Mesendoderm (in vitro differentiated cells): ENCODE results near the gene GLIPR1.

ENCODE experiments used
- DNase-seq: peaks from one replicate; pipeline ENCODE4 v3.0.0; 2013
- H2AK5ac ChIP-seq: 2 replicates; pipeline ENCODE4 v1.6.1; 2013; ENCODE audit warnings: low read length, inconsistent platforms
- H2BK120ac ChIP-seq: 2 replicates; pipeline ENCODE4 v1.6.1; 2013; ENCODE audit warnings: low read depth, mild to moderate bottlenecking, low read length, moderate library complexity, mixed read lengths
- H2BK15ac ChIP-seq: replicated peaks from 2 replicates; pipeline ENCODE4 v1.6.1; 2013; ENCODE audit warnings: low read depth, mild to moderate bottlenecking, moderate library complexity
- H2BK5ac ChIP-seq: 2 replicates; pipeline ENCODE4 v1.6.1; 2013; ENCODE audit warnings: low read length, inconsistent platforms
- H3K18ac ChIP-seq: 2 replicates; pipeline ENCODE4 v1.6.1; 2013; ENCODE audit warnings: mild to moderate bottlenecking, low read length, mixed read lengths
- H3K23ac ChIP-seq: one replicate; pipeline ENCODE4 v1.6.1; 2013; ENCODE audit warnings: low read length
- H3K27ac ChIP-seq: 2 replicates; pipeline ENCODE4 v1.5.1; 2013; ENCODE audit warnings: low read depth, mild to moderate bottlenecking, inconsistent platforms, low read length, moderate library complexity
- H3K27me3 ChIP-seq: 2 replicates; pipeline ENCODE4 v1.6.1; 2013; ENCODE audit warnings: low read length, control low read depth, mild to moderate bottlenecking, inconsistent platforms; ENCODE audit not compliant: insufficient read depth, poor library complexity
- H3K36me3 ChIP-seq: 2 replicates; pipeline ENCODE4 v1.6.1; 2013; ENCODE audit warnings: low read length, inconsistent platforms; ENCODE audit not compliant: control insufficient read depth, insufficient read depth
- H3K4ac ChIP-seq: one replicate; pipeline ENCODE4 v1.6.1; 2013; ENCODE audit warnings: low read depth, mild to moderate bottlenecking, low read length, moderate library complexity
- H3K4me1 ChIP-seq: 2 replicates; pipeline ENCODE4 v1.6.1; 2013; ENCODE audit warnings: low read depth, low read length, inconsistent platforms; ENCODE audit not compliant: control insufficient read depth
- H3K4me2 ChIP-seq: 2 replicates; pipeline ENCODE4 v1.6.1; 2013; ENCODE audit warnings: low read length
- H3K4me3 ChIP-seq: 2 replicates; pipeline ENCODE4 v1.5.1; 2013; ENCODE audit warnings: mild to moderate bottlenecking, low read length
- H3K56ac ChIP-seq: one replicate; pipeline ENCODE4 v1.6.1; 2013; ENCODE audit warnings: low read length
- H3K79me1 ChIP-seq: 2 replicates; pipeline ENCODE4 v1.6.1; 2013; ENCODE audit warnings: low read length, inconsistent platforms
- H3K79me2 ChIP-seq: 2 replicates; pipeline ENCODE4 v1.6.1; 2013; ENCODE audit warnings: mild to moderate bottlenecking, low read length; ENCODE audit not compliant: control insufficient read depth, insufficient read depth
- H3K9ac ChIP-seq: 2 replicates; pipeline ENCODE4 v1.6.1; 2013; ENCODE audit warnings: low read length, inconsistent platforms
- H4K5ac ChIP-seq: one replicate; pipeline ENCODE4 v1.6.1; 2013; ENCODE audit warnings: low read length
- H4K8ac ChIP-seq: one replicate; pipeline ENCODE4 v1.6.1; 2013; ENCODE audit warnings: low read depth, mild to moderate bottlenecking, control low read depth, low read length, moderate library complexity
- WGBS: extraction: QIAGEN DNeasy Blood & Tissue Kit; methylation state at CpG from one replicate; pipeline ENCODE4 v1.1.7; 2013; ENCODE audit warnings: low lambda C conversion rate, missing lambda C conversion rate; ENCODE audit not compliant: insufficient coverage; ENCODE audit errors: extremely low coverage; 5-methylcytosine and 5-hydroxymethylcytosine counted together

Gene GLIPR1

GRCh38 chr12:75539889-75540288, 59.3 kb downstream of the GLIPR1 start:
- whole genome bisulfite sequencing, result no CpG with 5 or more reads among the region's 2 CpGs
- H3K4me2 ChIP-seq, result no peak overlapping the region
- no peak overlapping the region for H4K5ac ChIP-seq
- H4K8ac ChIP-seq, result no peak overlapping the region
- no peaks in the 10 kb centered on the region for H3K79me1 ChIP-seq
- H2BK15ac ChIP-seq, result no peak overlapping the region
- no peak overlapping the region for H3K56ac ChIP-seq
- H3K4ac ChIP-seq, result no peak overlapping the region
- no peak overlapping the region for H2AK5ac ChIP-seq
- no peak overlapping the region for H3K23ac ChIP-seq
- no peak overlapping the region for H3K9ac ChIP-seq
- no peak for DNase-seq
- H3K36me3 ChIP-seq, result no peaks in the 10 kb centered on the region
- no peak overlapping the region for H2BK120ac ChIP-seq
- H3K27me3 ChIP-seq, result no peaks in the 10 kb centered on the region
- H3K4me3 ChIP-seq, result no peak overlapping the region
- H2BK5ac ChIP-seq, result no peak overlapping the region
- H3K4me1 ChIP-seq, result no peaks in the 10 kb centered on the region
- no peak overlapping the region for H3K27ac ChIP-seq
- no peak overlapping the region for H3K18ac ChIP-seq
- no peaks in the 10 kb centered on the region for H3K79me2 ChIP-seq

- H3K18ac ChIP-seq, result no peak overlapping the region
- no peak overlapping the region for H4K5ac ChIP-seq
- H3K27ac ChIP-seq, result no peak overlapping the region
- H3K79me1 ChIP-seq, result no peaks in the 10 kb centered on the region
- H4K8ac ChIP-seq, result no peak overlapping the region
- H3K56ac ChIP-seq, result no peak overlapping the region
- no peak overlapping the region for H2BK120ac ChIP-seq
- no peak overlapping the region for H3K9ac ChIP-seq
- H3K4me2 ChIP-seq, result no peak overlapping the region
- H3K4me1 ChIP-seq, result no peaks in the 10 kb centered on the region
- no peaks in the 10 kb centered on the region for H3K27me3 ChIP-seq
- DNase-seq, result no peak
- H3K79me2 ChIP-seq, result no peaks in the 10 kb centered on the region
- no peak overlapping the region for H2AK5ac ChIP-seq
- no peak overlapping the region for H3K4me3 ChIP-seq
- H3K23ac ChIP-seq, result no peak overlapping the region
- no CpG with 5 or more reads among the region's 1 CpG for WGBS
- no peaks in the 10 kb centered on the region for H3K36me3 ChIP-seq
- H3K4ac ChIP-seq, result no peak overlapping the region
- no peak overlapping the region for H2BK5ac ChIP-seq
- H2BK15ac ChIP-seq, result no peak overlapping the region
These were observed 62.4 kb downstream of the GLIPR1 start for GRCh38 chr12:75542942-75543341.

GRCh38 chr12:75543529-75543928, 63.0 kb downstream of the GLIPR1 start:
- 100% methylated on average over 1 of the region's 1 CpG for whole genome bisulfite sequencing
- H4K8ac ChIP-seq, result no peak overlapping the region
- H2BK15ac ChIP-seq, result no peak overlapping the region
- H3K79me2 ChIP-seq, result no peaks in the 10 kb centered on the region
- no peak overlapping the region for H3K4me2 ChIP-seq
- H2BK5ac ChIP-seq, result no peak overlapping the region
- no peak overlapping the region for H3K9ac ChIP-seq
- no peak overlapping the region for H3K56ac ChIP-seq
- no peak overlapping the region for H3K4me3 ChIP-seq
- H2BK120ac ChIP-seq, result no peak overlapping the region
- no peak for DNase-seq
- no peaks in the 10 kb centered on the region for H3K27me3 ChIP-seq
- no peak overlapping the region for H3K23ac ChIP-seq
- no peak overlapping the region for H2AK5ac ChIP-seq
- H3K4ac ChIP-seq, result no peak overlapping the region
- no peaks in the 10 kb centered on the region for H3K4me1 ChIP-seq
- H3K27ac ChIP-seq, result no peak overlapping the region
- H4K5ac ChIP-seq, result no peak overlapping the region
- no peak overlapping the region for H3K18ac ChIP-seq
- no peaks in the 10 kb centered on the region for H3K36me3 ChIP-seq
- no peaks in the 10 kb centered on the region for H3K79me1 ChIP-seq

- Histone ChIP-seq H3K27me3 (no peaks in the 10 kb centered on the region), H2AK5ac (no peak overlapping the region), H3K79me2 (no peaks in the 10 kb centered on the region), H4K8ac (no peak overlapping the region), H3K4me2 (no peak overlapping the region), H3K23ac (no peak overlapping the region), H3K9ac (no peak overlapping the region), H2BK15ac (no peak overlapping the region), H4K5ac (no peak overlapping the region), H3K4ac (no peak overlapping the region), H2BK5ac (no peak overlapping the region), H3K36me3 (no peaks in the 10 kb centered on the region), H3K79me1 (no peaks in the 10 kb centered on the region), H3K27ac (no peak overlapping the region), H2BK120ac (no peak overlapping the region), H3K18ac (no peak overlapping the region), H3K4me1 (no peaks in the 10 kb centered on the region), H3K4me3 (no peak overlapping the region), H3K56ac (no peak overlapping the region)
- no CpG with 5 or more reads among the region's 1 CpG for WGBS
- no peak for DNase-seq
These were observed 65.1 kb downstream of the GLIPR1 start for GRCh38 chr12:75545636-75546035.

- H2BK120ac ChIP-seq, result no peak overlapping the region
- WGBS, result no CpG with 5 or more reads among the region's 1 CpG
- H3K18ac ChIP-seq, result no peak overlapping the region
- no peak overlapping the region for H2BK5ac ChIP-seq
- peak; percentile 30 for DNase-seq
- peaks cover 4% of the 10 kb centered on the region for H3K4me1 ChIP-seq
- no peak overlapping the region for H4K8ac ChIP-seq
- no peak overlapping the region for H3K27ac ChIP-seq
- H3K4me2 ChIP-seq, result no peak overlapping the region
- H3K23ac ChIP-seq, result no peak overlapping the region
- no peaks in the 10 kb centered on the region for H3K36me3 ChIP-seq
- H4K5ac ChIP-seq, result no peak overlapping the region
- no peak overlapping the region for H3K4ac ChIP-seq
- no peaks in the 10 kb centered on the region for H3K27me3 ChIP-seq
- no peak overlapping the region for H3K4me3 ChIP-seq
- H2BK15ac ChIP-seq, result no peak overlapping the region
- no peaks in the 10 kb centered on the region for H3K79me2 ChIP-seq
- no peak overlapping the region for H3K9ac ChIP-seq
- H2AK5ac ChIP-seq, result no peak overlapping the region
- no peaks in the 10 kb centered on the region for H3K79me1 ChIP-seq
- H3K56ac ChIP-seq, result no peak overlapping the region
These were observed 68.3 kb downstream of the GLIPR1 start for GRCh38 chr12:75548879-75549278.

GRCh38 chr12:75549989-75550388, 69.4 kb downstream of the GLIPR1 start:
- no peaks in the 10 kb centered on the region for H3K79me2 ChIP-seq
- H4K5ac ChIP-seq, result no peak overlapping the region
- H2AK5ac ChIP-seq, result no peak overlapping the region
- H2BK120ac ChIP-seq, result no peak overlapping the region
- peak overlapping the region; percentile 19 for H2BK15ac ChIP-seq
- no peaks in the 10 kb centered on the region for H3K79me1 ChIP-seq
- H3K4me3 ChIP-seq, result no peak overlapping the region
- no peak overlapping the region for H3K4me2 ChIP-seq
- no peak overlapping the region for H3K4ac ChIP-seq
- no peak overlapping the region for H4K8ac ChIP-seq
- no peak for DNase-seq
- H3K27me3 ChIP-seq, result no peaks in the 10 kb centered on the region
- H3K36me3 ChIP-seq, result no peaks in the 10 kb centered on the region
- H3K23ac ChIP-seq, result no peak overlapping the region
- WGBS, result no CpG with 5 or more reads among the region's 2 CpGs
- H3K4me1 ChIP-seq, result peaks cover 4% of the 10 kb centered on the region
- no peak overlapping the region for H2BK5ac ChIP-seq
- no peak overlapping the region for H3K56ac ChIP-seq
- no peak overlapping the region for H3K18ac ChIP-seq
- no peak overlapping the region for H3K9ac ChIP-seq
- no peak overlapping the region for H3K27ac ChIP-seq
